OCI-M2 (cell line): ENCODE measurements around the gene POP5.
A peak's percentile ranks its signal among the peaks of the same experiment; 100 is the strongest.
"Not testable (repeated sequence)": the region's sequence is repeated elsewhere in the genome, so short reads cannot be mapped to it uniquely, and the experiment has no call there.

Source experiments
- DNase-seq: peaks from one replicate; lab custom pipeline; 2025; ENCODE audit not compliant: unreplicated experiment; lab: John Stamatoyannopoulos, UW

Gene POP5, protein sequence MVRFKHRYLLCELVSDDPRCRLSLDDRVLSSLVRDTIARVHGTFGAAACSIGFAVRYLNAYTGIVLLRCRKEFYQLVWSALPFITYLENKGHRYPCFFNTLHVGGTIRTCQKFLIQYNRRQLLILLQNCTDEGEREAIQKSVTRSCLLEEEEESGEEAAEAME

DNA sequence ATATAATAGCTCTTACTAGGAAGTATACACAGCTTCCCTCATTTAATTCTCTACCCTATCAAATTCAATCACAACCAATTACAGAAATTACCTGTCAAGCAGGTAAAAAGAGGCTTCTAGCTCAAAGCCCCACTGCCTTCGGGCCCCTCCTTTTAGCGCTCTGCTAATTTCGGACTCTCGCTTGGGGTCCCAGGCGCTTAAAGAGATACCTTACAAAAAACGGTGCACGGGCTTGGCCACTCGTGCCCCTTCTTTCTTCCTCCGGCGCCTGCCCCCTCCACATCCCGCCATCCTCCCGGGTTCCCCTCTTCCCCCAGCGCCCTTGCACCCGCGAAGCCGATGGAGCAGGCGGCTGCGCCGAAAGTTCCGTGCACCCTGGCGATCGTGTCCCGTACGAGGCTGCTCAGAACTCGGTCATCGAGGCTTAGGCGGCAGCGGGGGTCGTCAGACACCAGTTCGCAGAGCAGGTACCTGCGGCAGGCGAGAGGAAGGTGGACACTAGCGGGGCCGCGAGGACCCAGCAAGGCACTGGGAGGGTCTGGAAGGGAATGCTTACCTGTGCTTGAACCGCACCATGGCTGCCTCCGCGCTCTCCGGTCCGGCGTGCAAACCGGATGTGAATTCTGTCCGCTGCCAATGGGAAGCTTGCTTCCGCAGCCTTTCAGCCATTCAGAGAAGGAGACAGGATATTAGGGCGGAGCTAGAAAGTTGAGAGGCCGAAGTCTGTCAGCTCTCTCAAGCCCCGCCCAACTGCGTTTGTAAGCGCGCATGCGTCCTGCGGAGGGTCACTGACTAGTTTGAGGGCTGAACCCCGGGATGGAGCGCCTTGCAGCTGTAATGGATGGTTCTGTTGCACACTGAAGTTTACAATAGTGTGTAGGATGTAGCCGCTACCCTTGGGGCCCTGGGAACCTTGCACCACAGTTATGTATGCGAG lies at the start of gene POP5:
TSS of gene POP5 (minus strand) at position 616 of the 937 bp plus-strand sequence. CDS start at position 576, 40 bp downstream.
- peak; percentile 70 for DNase-seq

GRCh38 chr12:120630104-120630892 lies 49.1 kb upstream of the POP5 start:
- DNase-seq: no peak

DNA sequence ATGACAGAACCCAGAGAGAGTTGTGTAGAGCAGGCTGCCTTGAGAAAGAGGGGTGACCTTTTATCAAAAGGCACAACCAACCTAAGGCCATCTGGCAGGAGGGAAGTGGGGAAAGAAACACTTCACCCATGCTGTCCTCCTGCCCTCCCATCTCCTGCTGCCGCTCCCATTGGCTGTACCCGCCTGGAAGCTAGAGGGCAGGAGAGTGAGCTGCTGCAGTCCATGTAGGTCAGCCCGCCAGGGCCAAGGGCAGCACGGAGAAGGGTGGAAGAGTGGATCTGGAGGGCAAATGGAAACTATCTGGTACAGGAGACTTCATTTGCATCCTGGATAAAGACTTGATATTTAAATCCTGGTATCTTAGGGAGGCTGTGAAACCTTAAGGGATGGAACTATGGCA lies 47.7 kb upstream of the POP5 start:
- no peak for DNase-seq

DNA sequence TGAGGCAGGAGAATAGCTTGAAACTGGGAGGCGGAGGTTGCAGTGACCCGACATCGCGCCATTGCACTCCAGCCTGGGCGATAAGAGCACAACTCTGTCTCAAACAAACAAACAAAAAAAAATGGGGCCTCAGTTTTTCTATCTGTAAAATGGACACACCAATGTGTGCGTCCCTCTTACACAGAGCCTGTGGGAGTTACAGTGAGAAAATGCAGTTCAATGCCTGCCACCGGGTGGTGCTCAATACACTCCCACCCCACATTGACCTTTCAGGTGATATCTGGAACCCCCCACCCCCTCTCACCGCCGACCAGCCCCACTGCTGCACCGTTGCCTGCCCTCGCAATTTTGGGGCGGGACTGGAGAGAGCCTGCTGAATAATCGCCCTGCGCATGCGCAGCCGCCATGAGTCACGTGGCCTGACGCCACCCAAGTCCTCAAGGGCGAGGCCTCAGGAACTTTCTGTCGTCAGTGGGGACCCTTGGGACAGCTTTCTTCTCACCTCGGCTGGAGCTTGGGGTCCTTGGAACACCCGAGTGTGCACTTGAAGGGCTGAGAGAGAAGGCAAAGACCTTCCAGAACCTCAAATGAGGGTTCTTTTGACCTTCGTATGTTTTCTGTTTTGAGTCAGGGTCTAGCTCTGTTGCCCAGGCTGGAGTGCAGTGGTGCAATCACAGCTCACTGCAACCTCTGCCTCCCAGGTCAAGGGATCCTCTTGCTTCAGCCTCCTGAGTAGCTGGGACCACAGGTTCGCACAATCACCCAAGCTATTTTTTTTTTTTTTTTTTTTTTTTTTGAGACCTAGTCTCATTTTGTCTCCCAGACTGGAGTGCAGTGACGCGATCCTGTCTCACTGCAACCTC lies 44.6 kb upstream of the POP5 start:
- no peak for DNase-seq

DNA sequence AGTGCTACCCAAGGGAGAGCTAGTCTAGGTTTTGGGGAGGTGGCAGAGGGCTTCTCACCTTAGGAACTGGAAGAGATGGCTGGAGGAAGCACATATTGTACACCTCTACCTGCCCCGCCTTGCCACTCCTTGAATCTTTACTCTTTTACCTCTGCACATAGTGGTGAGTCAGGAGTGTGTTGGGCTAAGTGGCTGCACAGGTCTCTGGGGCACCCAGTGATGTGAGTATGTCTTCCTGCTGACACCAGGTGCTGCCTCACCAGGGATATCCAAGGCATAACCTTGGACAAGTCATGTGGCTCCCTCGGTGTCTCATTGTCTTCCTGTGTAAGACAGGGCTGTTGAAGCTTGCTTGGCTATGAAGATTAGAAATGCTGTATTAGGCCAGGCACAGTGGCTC lies 39.4 kb upstream of the POP5 start:
- DNase-seq: no peak

- no peak for DNase-seq
Observed at GRCh38 chr12:120618954-120619615, 37.9 kb upstream of the POP5 start.

DNA sequence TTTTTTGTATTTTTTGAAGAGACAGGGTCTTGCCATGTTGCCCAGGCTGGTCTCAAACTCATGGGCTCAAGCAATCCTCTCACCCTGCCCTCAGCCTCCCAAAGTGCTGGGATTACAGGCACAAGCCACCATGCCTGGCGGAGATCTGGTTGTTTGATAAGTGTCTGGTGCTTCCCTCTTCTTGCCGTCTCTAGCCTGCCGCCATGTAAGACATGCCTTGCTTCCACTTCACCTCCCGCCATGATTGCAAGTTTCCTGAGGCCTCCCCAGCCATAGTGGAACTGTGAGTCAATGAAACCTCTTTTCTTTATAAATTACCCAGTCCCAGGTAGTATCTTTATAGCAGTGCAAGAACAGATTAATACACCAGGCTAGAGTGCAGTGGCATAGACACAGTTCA lies 36.6 kb upstream of the POP5 start:
- not testable (repeated sequence) for DNase-seq

- not testable (repeated sequence) for DNase-seq
Observed at GRCh38 chr12:120617193-120617592, 36.0 kb upstream of the POP5 start.

GRCh38 chr12:120614848-120615247 lies 33.6 kb upstream of the POP5 start:
- DNase-seq: no peak

DNA sequence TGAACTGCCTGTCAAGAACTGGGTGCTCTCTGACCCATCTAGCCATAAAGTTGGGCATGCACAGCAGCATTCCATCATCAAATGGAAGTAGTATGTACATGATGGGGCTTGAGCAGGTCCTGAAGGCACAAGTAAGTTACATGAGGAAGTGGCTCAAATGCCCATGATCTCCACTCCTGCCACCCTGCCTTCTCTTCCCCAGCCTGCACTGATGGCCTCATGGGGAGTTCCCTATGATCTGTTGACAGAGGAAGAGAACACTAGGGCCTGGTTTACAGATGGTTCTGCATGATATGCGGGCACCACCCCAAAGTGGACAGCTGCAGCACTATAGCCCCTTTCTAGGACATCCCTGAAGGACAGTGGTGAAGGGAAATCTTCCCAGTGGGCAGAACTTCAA lies 30.3 kb upstream of the POP5 start:
- not testable (repeated sequence) for DNase-seq

DNA sequence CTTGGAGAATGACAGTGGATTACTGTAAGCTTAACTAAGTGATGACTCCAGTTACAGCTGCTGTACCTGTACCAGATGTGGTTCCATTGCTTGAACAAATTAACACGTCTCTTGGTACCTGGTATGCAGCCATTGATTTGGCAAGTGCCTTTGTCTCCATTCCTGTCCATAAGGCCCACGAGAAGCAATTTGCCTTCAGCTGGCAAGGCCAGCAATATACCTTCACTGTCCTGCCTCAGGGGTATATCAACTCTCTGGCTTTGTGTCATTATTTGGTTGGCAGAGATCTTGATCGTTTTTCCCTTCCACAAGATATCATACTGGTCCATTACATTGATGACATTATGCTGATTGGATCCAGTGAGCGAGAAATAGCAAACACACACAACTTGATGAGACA lies 29.4 kb upstream of the POP5 start:
- DNase-seq: no peak

DNA sequence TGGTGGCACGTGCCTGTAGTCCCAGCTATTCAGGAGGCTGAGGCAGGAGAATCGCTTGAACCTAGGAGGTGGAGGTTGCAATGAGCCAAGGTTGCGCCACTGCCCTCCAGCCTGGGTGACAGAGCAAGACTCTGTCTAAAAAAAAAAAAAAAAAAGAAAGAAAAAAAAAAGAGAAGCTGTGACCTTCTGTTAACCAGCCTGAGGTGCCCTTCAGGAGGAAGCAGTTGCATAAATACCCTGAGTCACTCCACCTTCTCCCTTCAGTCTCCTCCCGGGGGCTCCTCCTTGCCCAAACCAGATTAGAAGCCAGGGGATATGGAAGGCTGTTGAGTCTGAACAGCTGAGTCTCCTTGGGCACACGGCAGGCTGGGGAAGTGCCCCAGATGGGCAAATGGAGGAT lies 21.2 kb upstream of the POP5 start:
- not testable (repeated sequence) for DNase-seq

DNA sequence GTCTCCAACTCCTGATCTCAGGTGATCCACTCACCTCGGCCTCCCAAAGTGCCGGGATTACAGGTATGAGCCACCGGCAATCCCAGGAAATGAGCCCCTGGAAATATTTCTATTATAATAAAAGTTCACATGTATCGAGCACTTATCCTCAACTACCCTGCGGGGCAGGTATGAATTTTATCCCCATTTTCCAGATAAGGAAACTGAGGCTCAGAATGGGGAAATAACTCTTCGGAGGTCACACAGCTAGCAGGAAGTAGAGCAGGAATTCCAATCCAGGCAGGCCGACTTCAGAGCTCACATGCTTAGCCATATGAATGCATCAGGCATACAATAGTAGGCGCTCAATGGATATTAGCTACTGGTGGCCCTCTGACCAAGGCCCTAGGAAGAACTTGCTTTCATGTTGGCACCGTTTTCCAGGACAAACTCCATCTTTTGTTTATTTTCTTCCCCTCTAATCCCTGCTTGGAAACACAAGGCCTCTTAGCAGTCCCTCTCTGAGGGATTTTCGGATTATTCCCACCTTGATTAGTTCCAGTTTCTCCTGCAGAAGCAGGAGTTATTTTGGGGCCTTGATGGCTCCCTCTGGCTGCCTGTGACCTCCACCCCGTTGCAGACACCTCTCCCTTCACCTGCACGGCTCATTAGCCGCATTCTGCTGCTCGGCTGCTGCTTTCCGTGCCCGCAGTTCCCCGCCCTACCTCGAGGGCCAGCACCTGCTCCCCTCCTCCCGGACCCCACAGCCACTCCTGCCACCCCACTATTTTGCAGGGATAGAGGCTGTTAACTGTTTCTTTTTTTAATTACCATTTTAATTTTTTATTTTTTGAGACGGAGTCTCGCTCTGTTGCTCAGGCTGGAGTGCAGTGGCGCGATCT lies 18.7 kb upstream of the POP5 start:
- no peak for DNase-seq

DNA sequence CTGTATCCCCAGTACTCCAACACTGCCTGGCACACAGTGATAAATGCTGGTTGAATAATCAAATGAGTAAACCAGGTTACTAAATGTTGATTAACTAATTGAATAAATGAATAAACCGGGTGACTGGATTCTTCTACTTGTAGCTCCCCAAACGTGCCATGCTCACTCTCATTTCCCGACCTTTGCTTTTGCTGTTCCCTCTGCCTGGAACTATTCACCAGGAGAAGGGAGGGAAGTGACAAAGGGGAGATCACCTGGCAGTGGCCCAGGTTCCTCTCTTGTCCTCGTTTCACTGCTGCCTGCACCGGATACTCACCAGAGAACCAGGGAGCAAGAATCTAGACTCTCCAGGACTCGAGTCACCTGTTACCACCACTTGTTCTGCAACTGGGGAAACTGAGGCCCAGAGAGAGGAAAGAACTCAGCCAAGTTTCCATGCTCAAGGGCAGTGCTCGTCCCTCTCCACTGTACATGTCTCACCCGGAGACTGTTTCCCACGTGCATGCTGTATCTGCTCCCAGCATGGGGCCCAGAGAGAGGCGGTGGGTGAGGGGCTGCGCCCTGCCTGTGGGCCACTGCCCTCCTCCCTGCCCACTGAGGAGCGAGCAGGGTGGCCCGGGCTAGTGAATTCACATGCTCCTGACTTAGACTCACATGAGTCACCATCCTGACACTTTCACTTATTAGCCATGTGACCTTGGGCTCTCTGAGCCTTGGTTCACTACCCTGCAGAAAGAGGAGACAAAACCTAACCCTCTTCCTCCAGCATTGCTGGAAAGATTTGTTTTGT lies 17.7 kb upstream of the POP5 start:
- DNase-seq: no peak

GRCh38 chr12:120597861-120598260 lies 16.7 kb upstream of the POP5 start:
- no peak for DNase-seq

DNA sequence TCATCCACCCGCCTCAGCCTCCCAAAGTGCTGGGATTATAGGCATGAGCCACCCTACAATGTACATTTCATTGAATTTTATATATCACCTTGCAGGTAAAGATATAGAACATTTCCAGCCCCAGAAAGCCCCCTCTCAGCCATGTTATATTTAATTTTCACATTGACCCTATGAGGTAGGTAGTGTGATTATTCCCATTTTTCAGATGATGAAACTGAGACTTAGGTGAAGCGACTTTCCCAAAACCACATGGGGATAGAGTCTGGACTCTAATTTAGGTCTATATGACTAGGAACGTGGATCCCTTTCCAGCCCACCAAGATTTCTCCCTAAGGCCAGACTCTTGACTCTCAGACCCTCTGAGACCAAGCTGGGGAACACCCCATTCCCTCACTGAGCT lies 15.7 kb upstream of the POP5 start:
- DNase-seq: no peak

DNA sequence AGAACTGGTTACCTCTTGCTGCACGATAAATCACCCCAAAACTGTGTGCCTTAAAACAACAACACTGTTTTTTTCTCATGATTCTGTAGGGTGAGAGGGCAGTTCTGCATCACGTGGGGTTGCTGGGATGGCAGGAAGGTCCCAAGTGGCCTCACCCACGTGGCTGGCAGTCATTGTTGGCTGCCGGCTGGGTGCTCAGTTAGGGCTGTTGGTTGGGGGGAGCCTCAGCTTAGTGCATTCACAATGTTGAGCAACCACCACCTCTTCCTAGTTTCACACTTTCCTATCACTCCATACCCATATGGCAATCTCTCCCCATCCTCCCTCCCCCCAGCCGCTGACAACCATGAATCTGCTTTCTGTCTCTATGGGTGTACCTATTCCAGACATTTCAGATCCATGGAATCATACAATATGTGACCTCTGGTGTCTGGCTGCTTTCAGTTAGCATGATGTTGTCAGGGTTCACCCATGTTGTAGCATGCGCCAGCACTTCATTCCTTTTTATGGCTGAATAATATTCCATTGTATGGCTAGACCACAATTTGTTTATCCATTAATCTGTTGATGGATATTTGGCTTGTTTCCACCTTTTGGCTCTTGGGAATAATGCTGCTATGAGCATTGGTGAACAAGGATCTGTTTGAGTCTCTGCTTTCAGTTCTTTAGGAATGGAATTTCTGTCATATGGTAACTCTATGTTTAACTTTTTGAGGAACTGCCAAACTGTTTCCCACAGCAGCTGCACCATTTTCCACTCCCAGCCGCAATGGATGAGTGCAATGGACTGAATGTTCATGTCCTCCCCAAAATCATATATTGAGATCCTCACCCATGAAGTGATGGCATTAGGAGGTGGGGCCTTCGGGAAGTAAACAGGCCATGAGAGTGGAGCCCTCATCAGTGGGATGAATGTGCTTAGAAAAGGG lies 11.2 kb upstream of the POP5 start:
- no peak for DNase-seq
